BLaER1 treated with 17β-estradiol and CSF1 and Interleukin-3, amounts not matched to agents 10 nM and 100 nM (cell line): ENCODE results near the gene PKN3.
A peak's percentile ranks its signal among the peaks of the same experiment; 100 is the strongest.

Experiments used
- H3K27ac ChIP-seq, 11 experiments: shearing (Covaris generic); formaldehyde crosslinking; 2 replicates each; pipeline ENCODE4 v1.8.1; 2022
- H3K27me3 ChIP-seq, 11 experiments: shearing (Covaris generic); formaldehyde crosslinking; 2 replicates each; pipeline ENCODE4 v1.8.1; 2022
- H3K36me3 ChIP-seq, 11 experiments: shearing (Covaris generic); formaldehyde crosslinking; 2 replicates each; pipeline ENCODE4 v1.8.1; 2022
- H3K4me1 ChIP-seq, 10 experiments: shearing (Covaris generic); formaldehyde crosslinking; 2 replicates each; pipeline ENCODE4 v1.8.1; 2022
- H3K4me2 ChIP-seq, 11 experiments: shearing (Covaris generic); formaldehyde crosslinking; 2 replicates each; pipeline ENCODE4 v1.8.1; 2022
- H3K4me3 ChIP-seq, 10 experiments: shearing (Covaris generic); formaldehyde crosslinking; 2 replicates each; pipeline ENCODE4 v1.8.1; 2022
- H3K9ac ChIP-seq, 11 experiments: shearing (Covaris generic); formaldehyde crosslinking; 2 replicates each; pipeline ENCODE4 v1.8.1; 2022
- H3K9me3 ChIP-seq, 11 experiments: shearing (Covaris generic); formaldehyde crosslinking; replicated peaks in 1 of 11; 2 replicates each; pipeline ENCODE4 v1.8.1; 2022
- H4K20me1 ChIP-seq, 11 experiments: shearing (Covaris generic); formaldehyde crosslinking; 2 replicates each; pipeline ENCODE4 v1.8.1; 2022
- Cebpa-rat ChIP-seq, 11 experiments: shearing (Covaris generic); IDR thresholded peaks; 2 replicates each; pipeline ENCODE4 v1.8.1; 2022

Gene PKN3

GRCh38 chr9:128724744-128725211 lies 22.5 kb downstream of the PKN3 start:
- H3K4me1 ChIP-seq = peaks cover 32 to 92% (median 80%) of the 10 kb centered on the region in 10 experiments
- peak overlapping the region; percentile 55 to 89 (median 83); a peak in 20 of 22 replicates for H3K9ac ChIP-seq
- peak overlapping the region; percentile 67 to 92 (median 78) for H3K4me3 ChIP-seq
- H3K36me3 ChIP-seq = peaks cover 16 to 26% (median 23%) of the 10 kb centered on the region in 11 experiments
- peak overlapping the region in 10 of 11 experiments; percentile 21 to 87 (median 76); a peak in 17 of 22 replicates for H3K27ac ChIP-seq
- no peaks in the 10 kb centered on the region for H3K27me3 ChIP-seq
- H3K4me2 ChIP-seq = peak overlapping the region; percentile 70 to 97 (median 90)
- H3K9me3 ChIP-seq = no peaks in the 10 kb centered on the region
- no peaks in the 10 kb centered on the region; a peak in 2 of 22 replicates for H4K20me1 ChIP-seq
- no peak for TF ChIP-seq Cebpa-rat (IDR thresholded peaks at IDR 0.05)

GRCh38 chr9:128727640-128728248 lies 25.4 kb downstream of the PKN3 start:
- Histone ChIP-seq H3K4me3 (no peak overlapping the region), H3K9ac (peak overlapping the region in 2 of 11 experiments; percentile 31 to 50; a peak in 2 of 22 replicates), H3K27ac (peak overlapping the region in 5 of 11 experiments; percentile 4 to 53 (median 30); a peak in 7 of 22 replicates), H3K4me2 (peak overlapping the region in 9 of 11 experiments; percentile 21 to 75 (median 64); a peak in 18 of 22 replicates), H3K27me3 (no peaks in the 10 kb centered on the region), H4K20me1 (no peaks in the 10 kb centered on the region; a peak in 1 of 22 replicates), H3K4me1 (peaks cover 30 to 74% (median 68%) of the 10 kb centered on the region in 10 experiments), H3K36me3 (peaks cover 0 to 17% (median 9%) of the 10 kb centered on the region in 11 experiments; a peak in 8 of 22 replicates), H3K9me3 (no peaks in the 10 kb centered on the region)
- TF ChIP-seq Cebpa-rat (IDR thresholded peaks at IDR 0.05) = no peak

- peak overlapping the region in 4 of 11 experiments; percentile 10 to 35 (median 20); a peak in 2 of 22 replicates for H3K9ac ChIP-seq
- no peak for TF ChIP-seq Cebpa-rat (IDR thresholded peaks at IDR 0.05)
- no peak overlapping the region for H3K4me3 ChIP-seq
- H4K20me1 ChIP-seq = no peaks in the 10 kb centered on the region; a peak in 1 of 22 replicates
- no peaks in the 10 kb centered on the region for H3K27me3 ChIP-seq
- no peaks in the 10 kb centered on the region for H3K9me3 ChIP-seq
- H3K4me1 ChIP-seq = peaks cover 27 to 70% (median 65%) of the 10 kb centered on the region in 10 experiments
- peaks cover 0 to 19% (median 11%) of the 10 kb centered on the region in 11 experiments; a peak in 8 of 22 replicates for H3K36me3 ChIP-seq
- H3K27ac ChIP-seq = peak overlapping the region in 4 of 11 experiments; percentile 8 to 57 (median 42); a peak in 5 of 22 replicates
- peak overlapping the region in 9 of 11 experiments; percentile 11 to 75 (median 64); a peak in 17 of 22 replicates for H3K4me2 ChIP-seq
Measured at GRCh38 chr9:128728298-128728697, 26.0 kb downstream of the PKN3 start.

GRCh38 chr9:128729302-128729701 lies 27.0 kb downstream of the PKN3 start:
- TF ChIP-seq Cebpa-rat (IDR thresholded peaks at IDR 0.05) = no peak
- peaks cover 24 to 66% (median 61%) of the 10 kb centered on the region in 10 experiments for H3K4me1 ChIP-seq
- H4K20me1 ChIP-seq = no peaks in the 10 kb centered on the region; a peak in 1 of 22 replicates
- no peaks in the 10 kb centered on the region for H3K27me3 ChIP-seq
- H3K4me3 ChIP-seq = no peak overlapping the region
- H3K9ac ChIP-seq = peak overlapping the region in 9 of 11 experiments; percentile 0 to 56 (median 34); a peak in 12 of 22 replicates
- peaks cover 0 to 21% (median 11%) of the 10 kb centered on the region in 11 experiments; a peak in 9 of 22 replicates for H3K36me3 ChIP-seq
- peak overlapping the region; percentile 7 to 75 (median 64); a peak in 18 of 22 replicates for H3K4me2 ChIP-seq
- H3K9me3 ChIP-seq = no peaks in the 10 kb centered on the region
- H3K27ac ChIP-seq = peak overlapping the region in 8 of 11 experiments; percentile 17 to 58 (median 34); a peak in 12 of 22 replicates

GRCh38 chr9:128729766-128730517 lies 27.6 kb downstream of the PKN3 start:
- Histone ChIP-seq H3K36me3 (peaks cover 0 to 28% (median 12%) of the 10 kb centered on the region in 11 experiments; a peak in 12 of 22 replicates), H3K27me3 (no peaks in the 10 kb centered on the region), H3K4me1 (peaks cover 19 to 60% (median 55%) of the 10 kb centered on the region in 10 experiments), H3K27ac (peak overlapping the region in 2 of 11 experiments; percentile 2 to 53; a peak in 1 of 22 replicates), H3K9ac (peak overlapping the region in 9 of 11 experiments; percentile 8 to 56 (median 34); a peak in 10 of 22 replicates), H3K4me2 (peak overlapping the region; percentile 7 to 75 (median 64); a peak in 18 of 22 replicates), H4K20me1 (no peaks in the 10 kb centered on the region; a peak in 1 of 22 replicates), H3K4me3 (no peak overlapping the region), H3K9me3 (no peaks in the 10 kb centered on the region)
- no peak for TF ChIP-seq Cebpa-rat (IDR thresholded peaks at IDR 0.05)

- TF ChIP-seq Cebpa-rat (IDR thresholded peaks at IDR 0.05) = no peak
- peaks cover 18 to 48% (median 43%) of the 10 kb centered on the region in 10 experiments for H3K4me1 ChIP-seq
- no peaks in the 10 kb centered on the region for H3K9me3 ChIP-seq
- peaks cover 0 to 34% (median 16%) of the 10 kb centered on the region in 11 experiments; a peak in 13 of 22 replicates for H3K36me3 ChIP-seq
- no peak overlapping the region for H3K4me3 ChIP-seq
- H3K27ac ChIP-seq = no peak overlapping the region
- H4K20me1 ChIP-seq = no peaks in the 10 kb centered on the region; a peak in 1 of 22 replicates
- H3K4me2 ChIP-seq = no peak overlapping the region
- H3K9ac ChIP-seq = no peak overlapping the region
- H3K27me3 ChIP-seq = no peaks in the 10 kb centered on the region
Measured at GRCh38 chr9:128731093-128731492, 28.8 kb downstream of the PKN3 start.

GRCh38 chr9:128731691-128732090 lies 29.4 kb downstream of the PKN3 start:
- H3K27ac ChIP-seq = no peak overlapping the region
- H3K27me3 ChIP-seq = no peaks in the 10 kb centered on the region
- peaks cover 0 to 35% (median 16%) of the 10 kb centered on the region in 11 experiments; a peak in 13 of 22 replicates for H3K36me3 ChIP-seq
- no peak overlapping the region for H3K4me3 ChIP-seq
- H3K9ac ChIP-seq = no peak overlapping the region
- TF ChIP-seq Cebpa-rat (IDR thresholded peaks at IDR 0.05) = no peak
- H3K9me3 ChIP-seq = no peaks in the 10 kb centered on the region
- H3K4me1 ChIP-seq = peaks cover 18 to 44% (median 37%) of the 10 kb centered on the region in 10 experiments
- no peaks in the 10 kb centered on the region; a peak in 1 of 22 replicates for H4K20me1 ChIP-seq
- H3K4me2 ChIP-seq = no peak overlapping the region

GRCh38 chr9:128732576-128732975 lies 30.3 kb downstream of the PKN3 start:
- H3K4me1 ChIP-seq = peaks cover 18 to 40% (median 30%) of the 10 kb centered on the region in 10 experiments
- peak overlapping the region in 2 of 11 experiments; percentile 1 to 41; a peak in 1 of 22 replicates for H3K9ac ChIP-seq
- no peak overlapping the region for H3K4me3 ChIP-seq
- no peaks in the 10 kb centered on the region; a peak in 1 of 22 replicates for H4K20me1 ChIP-seq
- H3K27ac ChIP-seq = 0 out of 22 replicates have a peak overlapping the region, but pooled peaks of 1 of the 11 experiments have one; percentile 44
- no peaks in the 10 kb centered on the region for H3K27me3 ChIP-seq
- no peaks in the 10 kb centered on the region for H3K9me3 ChIP-seq
- H3K4me2 ChIP-seq = peak overlapping the region in 3 of 11 experiments; percentile 3 to 60 (median 5); a peak in 4 of 22 replicates
- H3K36me3 ChIP-seq = peaks cover 0 to 44% (median 24%) of the 10 kb centered on the region in 11 experiments; a peak in 13 of 22 replicates
- TF ChIP-seq Cebpa-rat (IDR thresholded peaks at IDR 0.05) = no peak
